Stimulated activated CD4-positive, alpha-beta T cell treated with anti-CD3 and anti-CD28 coated beads, Interleukin-4, amount 100 ng/mL, for 24 hours (primary cell): Measurements from ENCODE around the gene PGBD4.
"Not testable (repeated sequence)": the region's sequence is repeated elsewhere in the genome, so short reads cannot be mapped to it uniquely, and the experiment has no call there.

Experiments
- DNase-seq: peaks from one replicate; pipeline ENCODE4 v3.0.0-alpha.2; 2020

Gene PGBD4

GRCh38 chr15:34114739-34115138, 12.9 kb downstream of the PGBD4 start:
- DNase-seq = no peak

GRCh38 chr15:34116620-34117019, 14.7 kb downstream of the PGBD4 start:
- no peak for DNase-seq

- DNase-seq = no peak
Measured at GRCh38 chr15:34119291-34119690, 17.4 kb downstream of the PGBD4 start.

GRCh38 chr15:34120420-34120819, 18.5 kb downstream of the PGBD4 start:
- DNase-seq = not testable (repeated sequence)

GRCh38 chr15:34121786-34122185, 19.9 kb downstream of the PGBD4 start:
- not testable (repeated sequence) for DNase-seq

GRCh38 chr15:34122771-34123183, 20.9 kb downstream of the PGBD4 start:
- no peak for DNase-seq

GRCh38 chr15:34124651-34125050, 22.8 kb downstream of the PGBD4 start:
- DNase-seq = no peak

GRCh38 chr15:34125945-34126344, 24.1 kb downstream of the PGBD4 start:
- no peak for DNase-seq

- DNase-seq = no peak
Measured at GRCh38 chr15:34126522-34126921, 24.6 kb downstream of the PGBD4 start.

GRCh38 chr15:34128898-34129297, 27.0 kb downstream of the PGBD4 start:
- no peak for DNase-seq

GRCh38 chr15:34132881-34133280, 31.0 kb downstream of the PGBD4 start:
- DNase-seq = no peak

GRCh38 chr15:34133511-34133910, 31.6 kb downstream of the PGBD4 start:
- DNase-seq = no peak

GRCh38 chr15:34147371-34148140, 45.7 kb downstream of the PGBD4 start:
- DNase-seq = no peak

- peak; percentile 10 for DNase-seq
Measured at GRCh38 chr15:34154725-34155204, 52.9 kb downstream of the PGBD4 start.

- DNase-seq = no peak
Measured at GRCh38 chr15:34155859-34156258, 54.0 kb downstream of the PGBD4 start.
